HepG2 (cell line): ENCODE measurements around the gene PDE4C. TPM values are rescaled to one million over a fixed set of nuclear protein-coding genes. Genes with fewer than 3 reads are reported as not detected.

Experiments
- AKNA ChIP-seq: sonication (generic); formaldehyde crosslinking; IDR thresholded peaks from 2 replicates; pipeline ENCODE4 v1.4.0; 2020; ENCODE audit warnings: missing genetic modification reagents, borderline replicate concordance
- DRAP1 ChIP-seq: IDR thresholded peaks from 2 replicates; pipeline ENCODE4 v1.6.1; 2016; ENCODE audit warnings: missing genetic modification reagents, missing compliant biosample characterization
- ESRRA ChIP-seq: sonication (generic); formaldehyde crosslinking; IDR thresholded peaks from 2 replicates; pipeline ENCODE4 v1.5.1; 2020; ENCODE audit warnings: mild to moderate bottlenecking, low read depth, missing genetic modification reagents
- NFE2L2 ChIP-seq: fragments of 150-350 bp; IDR thresholded peaks from 2 replicates; pipeline ENCODE4 v1.6.1; 2014; ENCODE audit warnings: low read length
- NR0B2 ChIP-seq: sonication (generic); formaldehyde crosslinking; IDR thresholded peaks from 2 replicates; pipeline ENCODE4 v1.4.0; 2020; ENCODE audit warnings: mild to moderate bottlenecking, missing genetic modification reagents
- PHB2 ChIP-seq: fragments of 450-650 bp; IDR thresholded peaks from 2 replicates; pipeline ENCODE4 v1.6.1; 2018; ENCODE audit not compliant: partially characterized antibody
- PHF20 ChIP-seq: sonication (generic); formaldehyde crosslinking; IDR thresholded peaks from 2 replicates; pipeline ENCODE4 v1.5.0; 2020; ENCODE audit warnings: mild to moderate bottlenecking, missing genetic modification reagents
- TGIF2 ChIP-seq: IDR thresholded peaks from 2 replicates; pipeline ENCODE4 v1.6.1; 2016; ENCODE audit warnings: control low read depth, missing compliant biosample characterization
- THRA ChIP-seq: sonication (generic); formaldehyde crosslinking; IDR thresholded peaks from 2 replicates; pipeline ENCODE4 v1.4.0; 2020; ENCODE audit warnings: missing genetic modification reagents, borderline replicate concordance
- ZBTB42 ChIP-seq: sonication (generic); formaldehyde crosslinking; IDR thresholded peaks from 2 replicates; pipeline ENCODE4 v1.5.0; 2020; ENCODE audit warnings: mild to moderate bottlenecking, missing genetic modification reagents
- ZFP91 ChIP-seq: sonication (generic); formaldehyde crosslinking; IDR thresholded peaks from 2 replicates; pipeline ENCODE4 v1.9.0; 2022; ENCODE audit warnings: missing genetic modification reagents, mild to moderate bottlenecking, borderline replicate concordance
- ZMAT3 ChIP-seq: sonication (generic); formaldehyde crosslinking; conservative IDR thresholded peaks from 2 replicates; pipeline ENCODE4 v1.7.0; 2021; ENCODE audit warnings: missing genetic modification reagents
- ZNF124 ChIP-seq: sonication (generic); formaldehyde crosslinking; IDR thresholded peaks from 2 replicates; pipeline ENCODE4 v1.4.0; 2020; ENCODE audit warnings: missing genetic modification reagents
- ZNF235 ChIP-seq: sonication (generic); formaldehyde crosslinking; IDR thresholded peaks from 2 replicates; pipeline ENCODE4 v1.8.1; 2023; ENCODE audit warnings: mild to moderate bottlenecking, missing genetic modification reagents, borderline replicate concordance
- ZNF264 ChIP-seq: sonication (generic); formaldehyde crosslinking; IDR thresholded peaks from 2 replicates; pipeline ENCODE4 v1.4.0; 2020; ENCODE audit warnings: missing genetic modification reagents
- ZNF335 ChIP-seq: sonication (generic); formaldehyde crosslinking; IDR thresholded peaks from 2 replicates; pipeline ENCODE4 v1.4.0; 2020; ENCODE audit warnings: missing genetic modification reagents
- ZNF431 ChIP-seq: sonication (generic); formaldehyde crosslinking; IDR thresholded peaks from 2 replicates; pipeline ENCODE4 v1.9.0; 2022; ENCODE audit warnings: missing genetic modification reagents, low read depth, mild to moderate bottlenecking, borderline replicate concordance
- ZNF432 ChIP-seq: sonication (generic); formaldehyde crosslinking; IDR thresholded peaks from 2 replicates; pipeline ENCODE4 v1.5.0; 2020; ENCODE audit warnings: missing genetic modification reagents, mild to moderate bottlenecking, borderline replicate concordance
- ZNF44 ChIP-seq: sonication (generic); formaldehyde crosslinking; IDR thresholded peaks from 2 replicates; pipeline ENCODE4 v1.5.1; 2020; ENCODE audit warnings: mild to moderate bottlenecking, missing genetic modification reagents
- ZNF441 ChIP-seq: sonication (generic); formaldehyde crosslinking; IDR thresholded peaks from 2 replicates; pipeline ENCODE4 v1.7.0; 2021; ENCODE audit warnings: missing genetic modification reagents, borderline replicate concordance
- ZSCAN29 ChIP-seq: sonication (generic); formaldehyde crosslinking; conservative IDR thresholded peaks from 2 replicates; pipeline ENCODE4 v1.4.0; 2020; ENCODE audit warnings: mild to moderate bottlenecking, missing genetic modification reagents
- polyA plus RNA-seq, 8 experiments: library from polyadenylated mRNA; depleted of rRNA in 3 of 8; stranded (reverse) in 7 of 8; unstranded in 1 of 8; fragments of >200 nt; fragmentation: Illumina TruSeq in 4 of 8; extraction: Trizol in 4 of 8; gene quantifications; 2 replicates each; pipeline versions ENCODE4 v1.2.1 to v1.2.3, GENCODE V29; 2011 to 2016; ENCODE audit warnings: low read depth in 4 of 8, missing spikeins in 1 of 8, mixed read lengths in 1 of 8; ENCODE audit not compliant: insufficient read depth in 1 of 8
- total RNA-seq, 5 experiments: library from RNA; depleted of rRNA; stranded (reverse); fragments of >200 nt; fragmentation: Illumina TruSeq; extraction: Trizol; gene quantifications; 2 replicates each; pipeline ENCODE4 v1.2.3, GENCODE V29; 2016; ENCODE audit warnings: low read depth in 1 of 5

PDE4C gene
- total and polyA plus RNA-seq, 2 of the 13 experiments (the other 11 are each of a cell fraction or from before 2014, with no cell fraction given): 1.4 to 14.0 TPM

- peak; percentile 54; the same call in 1 of the 2 replicates for TF ChIP-seq DRAP1
- no peak for TF ChIP-seq NFE2L2
- TF ChIP-seq AKNA (CRISPR knock-in tag): peak; percentile 94; the same call in 1 of the 2 replicates
- TF ChIP-seq ZBTB42 (CRISPR knock-in tag): peak; percentile 85
- TF ChIP-seq NR0B2 (CRISPR knock-in tag): peak; percentile 77
- TF ChIP-seq ZNF431 (CRISPR knock-in tag): peak; percentile 84
- TF ChIP-seq TGIF2 (CRISPR knock-in tag): peak; percentile 93
- TF ChIP-seq ZNF44: 0 out of 2 replicates have a peak, but pooled peaks have one; percentile 36
- peak; percentile 86; the same call in 1 of the 2 replicates for TF ChIP-seq THRA (CRISPR knock-in tag)
- TF ChIP-seq ZNF264 (CRISPR knock-in tag): peak; percentile 41; the same call in 1 of the 2 replicates
- TF ChIP-seq ZNF335 (CRISPR knock-in tag): peak; percentile 87; the same call in 1 of the 2 replicates
- 0 out of 2 replicates have a peak, but pooled peaks have one; percentile 48 for TF ChIP-seq ESRRA
- TF ChIP-seq ZSCAN29 (CRISPR knock-in tag): peak; percentile 82; the same call in 1 of the 2 replicates
- no peak for TF ChIP-seq PHB2
- TF ChIP-seq PHF20 (CRISPR knock-in tag): no peak; the same call in 1 of the 2 replicates
- TF ChIP-seq ZNF432 (CRISPR knock-in tag): no peak
- TF ChIP-seq ZNF235 (CRISPR knock-in tag): peak; percentile 50; the same call in 1 of the 2 replicates
- peak; percentile 97 for TF ChIP-seq ZNF124 (CRISPR knock-in tag)
- peak; percentile 69 for TF ChIP-seq ZFP91 (CRISPR knock-in tag)
- TF ChIP-seq ZNF441: peak; percentile 91
- peak; percentile 99 for TF ChIP-seq ZMAT3
Observed at GRCh38 chr19:18233224-18233825, 7.1 kb upstream of the PDE4C start (continued).
